GM21360 (cell line): ENCODE measurements around the gene ADPRHL1.

Experiments
- ATAC-seq: cut with Tn5 transposase; IDR thresholded peaks from one replicate; pipeline ENCODE4 v1.9.1; 2021; ENCODE audit warnings: mild to moderate bottlenecking, moderate library complexity; ENCODE audit not compliant: unreplicated experiment

Gene ADPRHL1

DNA sequence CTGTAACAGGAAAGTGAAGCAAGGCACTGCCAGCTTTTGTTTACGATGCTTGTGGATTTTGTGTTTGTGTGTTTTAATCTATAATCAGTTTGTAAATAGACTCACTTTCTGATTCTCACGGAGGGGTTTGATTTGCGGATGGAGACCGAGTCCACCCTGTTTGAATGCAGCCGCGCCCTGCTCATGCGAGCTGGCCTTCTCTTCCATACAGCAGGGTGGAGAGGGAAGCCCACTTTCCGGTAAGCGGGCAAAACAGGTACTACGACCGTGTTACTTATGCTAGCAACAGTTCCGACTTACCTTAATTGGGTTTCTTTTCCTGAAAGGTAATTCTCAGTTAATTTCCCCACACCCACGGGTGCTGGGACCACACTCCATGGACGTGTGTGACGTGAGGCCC is 33.1 kb downstream of the ADPRHL1 start:
- no peak for ATAC-seq

GRCh38 chr13:113419531-113420193 is 33.6 kb downstream of the ADPRHL1 start:
- ATAC-seq: no peak

GRCh38 chr13:113418722-113419049 is 34.6 kb downstream of the ADPRHL1 start:
- ATAC-seq: no peak

DNA sequence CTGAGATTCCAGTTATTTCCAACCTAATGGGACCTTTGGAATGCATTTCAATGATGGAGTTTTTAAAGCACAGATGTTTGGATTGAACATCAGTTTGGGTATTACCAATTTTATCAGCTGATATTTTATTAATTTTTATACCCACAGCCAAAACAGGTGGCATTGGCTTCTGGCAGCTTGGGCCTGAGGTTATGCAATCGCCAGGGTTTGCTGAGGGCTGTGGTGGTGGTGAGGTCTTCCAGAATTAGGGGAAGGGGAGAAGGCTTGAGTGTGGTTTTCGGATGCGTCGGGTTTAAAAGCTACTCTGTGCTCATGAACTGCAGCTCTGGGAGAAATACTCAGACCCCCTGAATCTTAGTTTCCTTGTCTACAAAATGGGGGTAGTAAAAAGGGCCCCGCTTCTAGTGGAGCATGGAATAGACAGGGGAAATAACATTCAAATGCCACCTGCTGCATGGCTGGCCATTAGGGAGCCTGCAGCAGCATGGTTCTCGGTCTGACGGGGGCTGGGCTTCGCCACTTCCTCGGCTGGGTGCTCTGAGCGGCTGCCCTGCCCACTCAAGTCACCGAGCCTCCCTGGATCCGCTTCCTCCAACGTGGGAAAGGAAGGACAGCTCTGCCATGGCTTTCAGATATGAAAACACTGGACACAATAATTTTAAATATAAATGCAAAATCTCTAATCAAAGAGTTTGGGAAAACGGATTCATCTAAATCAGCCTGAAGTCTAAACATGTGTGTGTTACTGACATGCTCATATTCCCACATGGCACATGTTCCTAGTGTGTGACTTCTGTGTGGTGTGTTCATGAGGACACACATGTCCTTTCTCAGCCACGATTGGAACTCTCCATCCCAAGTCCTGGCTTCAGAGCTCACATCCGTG is 35.2 kb downstream of the ADPRHL1 start:
- no peak for ATAC-seq

GRCh38 chr13:113417008-113417751 is 36.1 kb downstream of the ADPRHL1 start:
- ATAC-seq: no peak

DNA sequence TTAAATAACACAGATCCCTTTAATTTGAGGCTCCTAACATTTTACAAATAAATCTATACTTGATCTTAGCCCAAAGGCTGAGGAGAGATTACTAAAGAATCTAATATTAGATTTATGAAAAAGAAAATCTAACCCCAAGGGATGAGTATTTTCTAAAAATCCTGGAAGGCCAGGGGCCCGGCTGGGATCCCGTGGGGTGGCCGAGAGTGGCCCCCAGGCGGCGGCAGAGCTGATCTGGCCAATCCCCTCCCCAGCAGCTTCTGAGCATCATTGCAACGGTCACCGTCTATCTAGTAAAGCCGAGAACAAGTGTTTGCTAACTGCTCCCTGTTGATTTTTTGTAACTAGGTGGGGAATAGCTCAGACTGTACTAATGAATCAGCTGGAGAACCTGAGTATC is 37.5 kb downstream of the ADPRHL1 start:
- no peak for ATAC-seq

GRCh38 chr13:113415032-113415431 is 38.3 kb downstream of the ADPRHL1 start:
- ATAC-seq: no peak

- ATAC-seq: no peak
Observed at GRCh38 chr13:113414335-113414734, 39.0 kb downstream of the ADPRHL1 start.

DNA sequence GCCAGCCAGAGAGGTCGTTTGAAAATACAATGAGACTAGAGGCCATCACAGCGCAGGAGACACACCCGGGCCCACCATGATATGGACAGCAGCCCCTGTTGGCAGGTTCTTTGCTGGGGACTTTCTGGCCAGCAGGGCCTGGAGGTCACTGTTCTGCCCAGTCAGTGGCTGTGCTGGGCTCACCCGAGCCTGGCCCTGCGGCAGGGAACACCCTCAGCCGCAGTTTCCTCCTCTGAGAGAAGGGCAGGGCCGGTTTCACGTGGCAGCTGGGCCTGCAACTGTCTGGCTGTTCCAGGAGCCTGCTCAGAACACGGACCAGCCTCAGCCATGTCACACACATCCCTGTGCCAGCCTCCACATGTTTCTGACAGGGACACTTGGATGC is 39.4 kb downstream of the ADPRHL1 start:
- no peak for ATAC-seq

GRCh38 chr13:113413178-113413897 is 40.0 kb downstream of the ADPRHL1 start:
- ATAC-seq: no peak

DNA sequence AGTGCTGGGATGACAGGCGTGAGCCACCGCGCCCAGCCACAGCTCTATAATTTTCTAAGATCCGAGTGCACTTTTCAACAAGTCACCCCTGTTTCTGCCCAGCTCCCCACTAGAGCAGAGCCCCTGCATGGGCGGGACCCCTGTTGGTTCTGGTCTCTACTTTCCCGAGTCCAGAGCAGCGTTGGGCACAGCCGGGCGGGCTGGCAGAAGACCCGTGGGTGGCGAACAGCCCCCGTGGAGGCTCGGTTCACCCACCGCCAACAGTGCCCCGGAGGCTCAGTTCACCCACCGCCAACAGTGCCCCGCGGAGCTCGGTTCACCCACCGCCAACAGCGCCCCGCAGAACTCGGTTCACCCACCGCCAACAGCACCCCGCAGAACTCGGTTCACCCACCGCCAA is 40.8 kb downstream of the ADPRHL1 start:
- no peak for ATAC-seq

DNA sequence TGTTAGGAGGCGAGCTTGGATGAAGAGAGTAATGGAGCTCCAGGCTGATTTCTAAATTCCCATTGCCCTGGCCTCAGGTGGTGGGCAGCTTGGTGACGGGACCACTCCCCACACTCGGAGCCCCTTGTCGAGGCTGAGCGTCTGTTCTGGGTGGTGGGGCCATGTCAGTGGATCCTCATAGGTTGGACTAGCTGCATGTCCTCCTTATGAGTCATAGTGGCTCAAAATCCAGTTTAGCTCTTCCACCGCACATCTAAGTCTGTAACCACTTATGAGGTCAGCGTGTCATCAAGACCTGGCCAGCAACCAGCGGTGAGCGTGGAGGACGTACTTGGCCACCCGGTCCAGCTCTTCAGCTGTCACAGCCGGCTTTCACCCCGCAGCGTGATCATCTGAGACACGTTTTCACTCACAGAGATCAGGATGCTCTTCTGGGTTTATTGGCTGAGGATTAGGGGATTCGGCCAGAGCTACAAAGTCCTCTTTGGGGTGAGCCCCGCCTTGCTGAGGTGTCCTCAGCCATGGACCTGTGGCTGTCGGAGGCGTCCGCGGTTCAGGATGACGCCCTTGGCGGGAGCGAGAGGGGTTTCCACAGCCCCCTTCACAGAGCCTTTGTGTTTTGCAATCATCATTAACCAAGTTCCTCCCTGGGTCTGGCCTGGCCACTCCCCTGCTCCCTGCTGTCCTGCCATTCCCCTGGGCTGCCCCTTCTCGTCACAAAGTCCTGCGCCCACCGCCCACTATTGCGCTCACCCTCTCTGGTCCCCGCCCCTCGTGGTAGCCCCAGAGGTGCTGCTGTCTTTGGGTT is 41.9 kb downstream of the ADPRHL1 start:
- no peak for ATAC-seq

DNA sequence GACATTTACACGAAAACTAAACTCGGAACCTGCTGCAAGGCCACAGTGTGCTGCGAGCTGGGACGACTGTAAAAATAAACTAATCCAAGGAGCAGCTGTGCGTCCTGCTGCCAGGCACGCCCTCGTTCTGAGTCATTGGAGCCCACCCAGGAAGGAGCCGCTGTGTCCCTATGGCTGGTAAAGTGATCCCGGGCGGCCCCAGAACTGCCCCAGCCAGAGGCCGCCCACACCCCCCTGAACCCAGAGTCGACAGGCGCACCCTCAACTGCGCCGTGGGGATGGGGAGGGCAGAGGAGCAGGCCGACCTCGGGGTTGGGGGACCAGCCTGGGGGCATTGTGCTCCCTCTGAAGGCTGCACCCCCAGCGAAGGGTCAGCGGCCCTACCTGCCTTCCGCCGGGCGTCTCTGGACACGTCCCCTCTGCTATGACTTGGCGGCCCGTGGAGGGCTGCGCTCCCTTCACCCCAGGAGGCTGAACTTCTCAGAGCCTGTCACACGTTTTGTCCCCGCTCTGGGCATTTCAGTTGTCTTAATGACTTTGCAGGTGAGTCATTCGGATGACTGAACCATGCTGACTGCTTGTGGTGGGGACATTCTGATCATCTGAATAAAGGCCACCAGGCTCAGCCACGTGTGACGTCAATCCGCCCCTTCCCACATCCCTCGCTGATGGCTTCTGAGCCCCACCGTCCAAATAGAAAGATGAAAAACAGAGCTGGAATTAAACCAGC is 42.7 kb downstream of the ADPRHL1 start:
- no peak for ATAC-seq

- no peak for ATAC-seq
Observed at GRCh38 chr13:113408562-113408961, 44.7 kb downstream of the ADPRHL1 start.

GRCh38 chr13:113407531-113408393 is 45.5 kb downstream of the ADPRHL1 start:
- ATAC-seq: no peak

- ATAC-seq: no peak
Observed at GRCh38 chr13:113407103-113407530, 46.2 kb downstream of the ADPRHL1 start.

GRCh38 chr13:113406321-113407102 is 46.8 kb downstream of the ADPRHL1 start:
- no peak for ATAC-seq
